ENCODE results near the gene JMJD8.
A peak's percentile ranks its signal among the peaks of the same experiment; 100 is the strongest.

JMJD8 gene

DNA sequence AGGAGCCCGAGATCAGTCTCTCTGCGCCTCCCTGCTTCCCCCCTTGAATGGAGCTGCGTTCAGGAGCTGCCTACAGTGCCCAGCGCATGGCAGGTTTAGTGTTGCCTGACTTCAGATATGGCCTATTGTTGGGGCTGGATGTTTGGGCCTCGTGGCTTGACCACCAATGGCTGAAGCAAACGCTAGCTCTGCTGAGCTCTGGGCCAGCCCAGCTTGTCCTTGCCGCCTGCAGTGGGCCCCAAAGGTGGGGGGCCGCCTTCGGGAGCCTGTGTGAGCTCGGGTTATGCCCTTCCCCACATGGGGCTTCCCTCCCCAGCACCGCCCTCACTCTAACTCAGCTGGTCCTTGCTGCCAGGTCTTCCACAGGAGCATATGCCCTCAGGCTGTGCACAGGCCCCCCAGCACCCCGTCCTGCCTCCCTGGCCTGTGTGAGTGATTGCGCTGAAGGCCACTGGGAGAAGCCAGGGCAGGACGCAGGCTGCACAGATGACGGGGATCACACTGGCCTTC lies 46.0 kb downstream of the JMJD8 start:
- intact Hi-C loops (cut with DNase I), result no loop called here
- DNase-seq, result no peak

DNA sequence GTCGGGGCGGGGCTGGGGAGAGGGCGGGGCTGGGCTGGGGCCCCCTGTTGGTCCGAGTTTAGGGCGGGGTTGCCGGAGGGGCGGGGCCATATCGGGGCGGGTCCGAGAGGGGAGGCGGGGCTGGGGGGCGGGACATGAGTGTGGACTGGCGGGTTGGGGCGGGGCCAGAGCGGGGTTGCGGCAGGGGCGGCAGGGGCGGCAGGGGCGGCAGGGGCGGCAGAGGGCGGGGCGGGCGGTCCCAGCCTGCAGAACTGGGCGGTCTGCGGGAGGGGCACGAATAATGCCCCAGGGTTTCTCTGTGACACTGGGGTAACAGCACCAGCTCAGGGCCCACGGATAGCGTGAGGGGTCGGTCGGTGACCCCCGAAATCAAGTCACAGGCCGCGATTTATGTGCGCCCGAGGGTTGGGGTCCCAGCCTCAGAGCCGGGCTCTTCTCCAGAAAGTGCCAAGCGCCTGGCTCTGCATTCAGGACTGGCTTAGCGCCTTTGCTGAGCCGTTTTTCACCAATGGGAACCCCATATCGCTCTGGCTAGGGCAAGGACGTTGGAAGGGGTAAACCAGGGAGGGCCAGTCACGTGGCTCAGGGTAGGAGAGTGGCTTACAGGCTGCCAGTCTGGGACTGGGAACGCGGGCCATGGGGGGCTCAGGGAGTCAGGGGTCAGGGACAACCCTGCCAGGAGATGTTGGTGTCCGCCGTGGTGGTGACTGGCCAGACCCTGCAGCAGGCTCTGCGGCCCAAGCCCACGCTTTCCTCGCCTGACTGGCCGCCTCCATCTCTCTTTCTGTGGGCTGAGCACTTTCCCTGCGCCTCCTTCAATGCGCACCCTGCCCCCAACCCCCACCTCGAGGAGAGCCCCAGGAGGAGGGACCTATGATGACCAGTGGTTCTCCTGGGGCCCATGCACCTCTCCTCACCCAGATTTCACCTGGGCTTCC lies 46.8 kb downstream of the JMJD8 start:
- peak; percentile 74 to 99 (median 94) for DNase-seq
- intact Hi-C loops (cut with DNase I), result no loop called here

DNA sequence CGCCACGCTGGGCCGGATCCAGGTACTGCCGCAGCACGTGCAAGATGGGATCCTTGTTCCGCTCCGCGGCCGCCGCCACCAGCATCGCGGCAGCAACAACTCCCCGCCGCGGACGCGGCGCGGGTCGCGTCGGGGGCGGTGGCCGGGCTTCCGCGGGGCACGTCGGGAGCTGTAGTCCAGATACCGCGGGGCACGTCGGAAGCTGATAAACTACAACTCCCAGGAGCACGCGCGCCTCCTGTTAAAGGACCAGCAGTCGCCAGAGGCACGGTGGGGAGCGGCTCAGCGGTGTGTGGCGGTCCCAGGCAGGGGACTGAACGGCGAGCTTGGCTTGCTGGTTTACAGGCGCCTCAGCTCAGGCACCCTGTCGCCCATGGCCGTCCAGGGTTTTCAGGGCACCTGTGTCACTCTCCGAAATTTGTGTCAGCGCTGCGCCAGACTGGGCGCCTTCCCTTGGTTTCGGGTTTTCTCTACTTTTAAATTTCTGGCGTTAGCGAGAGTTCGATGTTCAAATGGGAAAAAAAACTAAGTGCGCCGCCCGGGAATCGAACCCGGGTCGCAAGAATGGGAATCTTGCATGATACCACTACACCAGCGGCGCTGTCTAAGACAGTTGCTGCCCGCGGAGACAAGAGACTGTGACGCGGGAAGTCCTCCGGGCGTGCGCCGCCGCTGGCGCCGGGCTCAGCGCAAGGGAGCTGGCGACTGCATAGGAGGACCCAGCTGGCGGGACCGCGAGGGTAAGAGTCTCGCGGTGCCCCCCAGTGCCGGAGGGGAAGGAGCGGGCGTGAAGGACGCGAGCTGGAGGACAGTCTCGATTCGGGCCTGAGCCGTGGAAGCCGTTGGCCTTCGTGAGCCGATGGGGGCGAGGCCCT lies 47.7 kb downstream of the JMJD8 start, which contains the start of gene METTL26:
Gene METTL26 (minus strand): TSS at position 100 of the 875 bp plus-strand sequence. CDS start 15 bp downstream, at position 85.
- DNase-seq, result peak; percentile 93 to 100 (median 97)
- intact Hi-C loops (cut with DNase I), result no loop called here

DNA sequence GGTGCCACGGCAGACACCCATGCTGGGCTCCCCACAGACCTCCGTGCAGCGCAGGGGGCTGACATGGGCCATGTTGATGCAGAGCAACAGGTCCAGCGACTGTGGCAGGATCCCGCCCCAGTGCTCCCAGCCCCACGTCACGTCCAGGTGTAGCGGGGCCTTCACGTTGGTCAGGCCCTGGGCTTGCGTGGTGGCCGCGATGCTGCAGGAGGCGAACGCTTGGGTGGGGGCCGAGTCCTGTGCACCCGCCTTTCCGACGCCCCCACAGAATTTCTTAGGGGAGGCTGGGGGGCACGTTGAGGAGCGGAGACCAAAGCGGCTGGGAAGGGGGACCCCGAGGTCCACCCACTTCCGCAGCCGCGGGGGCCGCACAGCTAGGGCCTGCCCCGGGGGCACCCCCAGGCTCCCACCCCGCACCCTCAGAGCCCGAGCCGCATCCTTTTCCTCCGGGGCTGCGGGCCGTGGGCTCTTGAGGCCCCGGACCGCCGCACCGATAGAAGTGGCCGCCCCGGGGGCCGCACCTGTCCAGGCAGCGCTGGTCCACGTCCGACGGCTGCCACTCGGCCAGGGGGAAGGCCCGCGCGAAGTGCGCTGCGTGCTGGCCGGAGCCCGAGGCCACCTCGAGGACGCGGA lies 48.4 kb downstream of the JMJD8 start:
- no peak for DNase-seq
- intact Hi-C loops (cut with DNase I), result no loop called here

DNA sequence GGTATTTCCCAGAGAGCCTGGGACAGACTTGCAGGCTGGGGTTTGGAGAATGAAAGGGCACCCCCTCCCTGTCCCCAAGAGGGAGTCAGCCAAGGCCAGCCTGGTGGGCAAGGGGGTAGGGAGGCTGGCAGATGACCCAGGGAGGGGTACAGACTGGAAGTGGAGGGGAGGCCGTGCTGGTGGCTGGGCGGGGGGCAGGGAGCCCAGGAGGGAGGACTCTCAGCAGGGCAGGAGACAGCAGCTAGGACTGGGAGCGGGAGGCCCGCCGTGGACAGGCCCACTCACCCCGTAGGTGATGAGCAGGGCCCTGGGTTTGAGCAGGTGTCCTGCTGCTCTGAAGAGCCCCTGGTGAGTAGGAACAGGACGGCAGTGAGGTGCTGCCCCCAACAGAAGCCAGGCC lies 49.1 kb downstream of the JMJD8 start:
- intact Hi-C loops (cut with DNase I), result no loop called here

DNA sequence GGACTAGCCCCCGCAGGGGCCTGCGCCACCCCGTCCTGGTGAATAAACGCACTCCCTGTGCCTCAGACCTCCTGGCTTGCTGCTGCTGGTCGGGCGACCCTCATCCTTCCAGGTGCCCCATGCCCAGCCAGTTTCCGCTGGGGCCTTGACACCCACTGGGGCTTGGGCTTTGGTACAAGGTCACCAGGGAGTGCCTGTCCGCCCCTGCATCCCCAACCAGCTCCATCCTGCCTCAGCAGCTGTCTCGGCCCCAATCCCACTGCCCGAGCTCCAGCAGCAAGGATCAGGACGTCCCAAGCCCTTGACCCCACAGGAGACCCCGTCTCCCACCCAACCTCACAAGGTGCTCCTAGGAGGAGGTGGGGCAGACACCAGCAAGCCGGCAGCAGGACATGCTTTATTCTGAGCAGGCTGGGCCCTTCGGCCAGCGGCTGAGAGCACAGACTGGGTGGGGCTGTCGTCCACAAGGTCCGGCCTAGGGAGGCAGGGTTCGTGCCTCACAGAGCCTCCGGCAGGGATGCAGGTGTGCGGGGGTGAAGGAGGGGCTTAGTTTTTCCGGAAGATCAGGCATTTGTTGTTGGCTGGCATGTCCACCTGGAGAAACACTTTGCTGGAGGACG lies 50.0 kb downstream of the JMJD8 start:
- no peak for DNase-seq
- intact Hi-C loops (cut with DNase I), result no loop called here

More for the DNA sequence above, 49.1 kb downstream of the JMJD8 start:
- DNase-seq, result no peak

DNA sequence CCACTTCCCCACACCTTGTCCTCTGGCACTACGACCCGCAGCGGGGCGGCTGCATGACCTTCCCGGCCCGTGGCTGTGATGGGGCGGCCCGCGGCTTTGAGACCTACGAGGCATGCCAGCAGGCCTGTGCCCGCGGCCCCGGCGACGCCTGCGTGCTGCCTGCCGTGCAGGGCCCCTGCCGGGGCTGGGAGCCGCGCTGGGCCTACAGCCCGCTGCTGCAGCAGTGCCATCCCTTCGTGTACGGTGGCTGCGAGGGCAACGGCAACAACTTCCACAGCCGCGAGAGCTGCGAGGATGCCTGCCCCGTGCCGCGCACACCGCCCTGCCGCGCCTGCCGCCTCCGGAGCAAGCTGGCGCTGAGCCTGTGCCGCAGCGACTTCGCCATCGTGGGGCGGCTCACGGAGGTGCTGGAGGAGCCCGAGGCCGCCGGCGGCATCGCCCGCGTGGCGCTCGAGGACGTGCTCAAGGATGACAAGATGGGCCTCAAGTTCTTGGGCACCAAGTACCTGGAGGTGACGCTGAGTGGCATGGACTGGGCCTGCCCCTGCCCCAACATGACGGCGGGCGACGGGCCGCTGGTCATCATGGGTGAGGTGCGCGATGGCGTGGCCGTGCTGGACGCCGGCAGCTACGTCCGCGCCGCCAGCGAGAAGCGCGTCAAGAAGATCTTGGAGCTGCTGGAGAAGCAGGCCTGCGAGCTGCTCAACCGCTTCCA lies 50.6 kb downstream of the JMJD8 start:
- intact Hi-C loops (cut with DNase I), result no loop called here

DNA sequence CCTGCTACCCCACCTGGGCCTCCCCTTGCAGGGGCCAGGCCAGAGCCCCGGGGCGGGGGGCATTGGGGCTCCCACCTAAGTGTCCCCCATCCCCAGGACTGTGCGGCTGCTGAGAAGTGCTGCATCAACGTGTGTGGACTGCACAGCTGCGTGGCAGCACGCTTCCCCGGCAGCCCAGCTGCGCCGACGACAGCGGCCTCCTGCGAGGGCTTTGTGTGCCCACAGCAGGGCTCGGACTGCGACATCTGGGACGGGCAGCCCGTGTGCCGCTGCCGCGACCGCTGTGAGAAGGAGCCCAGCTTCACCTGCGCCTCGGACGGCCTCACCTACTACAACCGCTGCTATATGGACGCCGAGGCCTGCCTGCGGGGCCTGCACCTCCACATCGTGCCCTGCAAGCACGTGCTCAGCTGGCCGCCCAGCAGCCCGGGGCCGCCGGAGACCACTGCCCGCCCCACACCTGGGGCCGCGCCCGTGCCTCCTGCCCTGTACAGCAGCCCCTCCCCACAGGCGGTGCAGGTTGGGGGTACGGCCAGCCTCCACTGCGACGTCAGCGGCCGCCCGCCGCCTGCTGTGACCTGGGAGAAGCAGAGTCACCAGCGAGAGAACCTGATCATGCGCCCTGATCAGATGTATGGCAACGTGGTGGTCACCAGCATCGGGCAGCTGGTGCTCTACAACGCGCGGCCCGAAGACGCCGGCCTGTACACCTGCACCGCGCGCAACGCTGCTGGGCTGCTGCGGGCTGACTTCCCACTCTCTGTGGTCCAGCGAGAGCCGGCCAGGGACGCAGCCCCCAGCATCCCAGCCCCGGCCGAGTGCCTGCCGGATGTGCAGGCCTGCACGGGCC lies 51.4 kb downstream of the JMJD8 start:
- no peak for DNase-seq
- intact Hi-C loops (cut with DNase I), result no loop called here

More for the DNA sequence above, 50.6 kb downstream of the JMJD8 start:
- no peak for DNase-seq

DNA sequence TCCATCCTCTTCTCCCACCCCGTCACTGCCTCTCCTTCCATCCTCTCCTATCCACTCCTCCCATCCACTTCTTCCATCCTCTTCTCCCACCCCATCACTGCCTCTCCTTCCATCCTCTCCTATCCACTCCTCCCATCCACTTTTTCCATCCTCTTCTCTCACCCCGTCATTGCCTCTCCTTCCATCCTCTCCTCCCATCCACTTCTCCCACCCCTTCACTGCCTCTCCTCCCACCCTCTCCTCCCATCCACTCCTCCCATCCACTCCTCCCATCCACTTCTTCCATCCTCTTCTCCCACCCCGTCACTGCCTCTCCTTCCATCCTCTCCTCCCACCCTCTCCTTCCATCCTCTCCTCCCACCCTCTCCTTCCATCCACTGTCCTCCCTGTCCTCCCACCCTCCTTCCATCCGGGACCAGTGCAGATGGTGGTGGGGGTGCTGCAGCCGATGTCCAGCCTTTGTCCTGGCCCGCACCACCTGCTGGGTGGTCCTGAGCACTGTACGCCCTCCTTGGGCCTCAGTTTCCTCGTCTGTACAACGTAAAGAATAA lies 52.3 kb downstream of the JMJD8 start:
- DNase-seq, result no peak
- intact Hi-C loops (cut with DNase I), result no loop called here

Data from head of caudate nucleus (tissue), 42 donors.